GM12873 (cell line): ENCODE measurements around the gene MICB.

ENCODE experiments used
- CTCF ChIP-seq: IDR thresholded peaks from 2 replicates; pipeline ENCODE4 v1.5.1; 2012; ENCODE audit warnings: low read depth, mild to moderate bottlenecking, moderate library complexity, low read length, control low read depth; ENCODE audit not compliant: insufficient read depth; ENCODE audit errors: missing control alignments

Gene MICB

GRCh38 chr6:31547727-31548543 is 50.0 kb downstream of the MICB start:
- no peak for TF ChIP-seq CTCF

- no peak for TF ChIP-seq CTCF
Observed at GRCh38 chr6:31548544-31548873, 50.6 kb downstream of the MICB start.

- peak; percentile 77 for TF ChIP-seq CTCF
Observed at GRCh38 chr6:31551371-31551770, 53.4 kb downstream of the MICB start.

- no peak for TF ChIP-seq CTCF
Observed at GRCh38 chr6:31556307-31556706, 58.4 kb downstream of the MICB start.

GRCh38 chr6:31557443-31558317 is 59.7 kb downstream of the MICB start:
- no peak for TF ChIP-seq CTCF

GRCh38 chr6:31558318-31558625 is 60.3 kb downstream of the MICB start:
- no peak for TF ChIP-seq CTCF

GRCh38 chr6:31558631-31559500 is 60.9 kb downstream of the MICB start:
- TF ChIP-seq CTCF = no peak
